Measurements from ENCODE around the gene RAB26. TPM values are rescaled to one million over a fixed set of nuclear protein-coding genes. Genes with fewer than 3 reads are reported as not detected.
A peak's percentile ranks its signal among the peaks of the same experiment; 100 is the strongest.
"Not testable (repeated sequence)": the region's sequence is repeated elsewhere in the genome, so short reads cannot be mapped to it uniquely, and the experiment has no call there.

RAB26 gene, protein sequence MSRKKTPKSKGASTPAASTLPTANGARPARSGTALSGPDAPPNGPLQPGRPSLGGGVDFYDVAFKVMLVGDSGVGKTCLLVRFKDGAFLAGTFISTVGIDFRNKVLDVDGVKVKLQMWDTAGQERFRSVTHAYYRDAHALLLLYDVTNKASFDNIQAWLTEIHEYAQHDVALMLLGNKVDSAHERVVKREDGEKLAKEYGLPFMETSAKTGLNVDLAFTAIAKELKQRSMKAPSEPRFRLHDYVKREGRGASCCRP
- total RNA-seq = 2.2 TPM
- long read RNA-seq, partial matches to known transcripts = 0 of 8 reads
- long read RNA-seq, other reads (novel, unspliced or antisense) = 4 of 8 reads

GRCh38 chr16:2147981-2148671 lies at the start of gene RAB26:
Gene RAB26 (plus strand): TSS chr16:2148625. CDS start chr16:2148784, 159 bp downstream.
- intact Hi-C loops (cut with DNase I) = no loop called here
- peak; percentile 89 for DNase-seq (ENCODE audit: low spot score)

GRCh38 chr16:2101581-2101980 lies 46.8 kb upstream of the RAB26 start:
- intact Hi-C loops (cut with DNase I); DNase-seq (ENCODE audit: low spot score): not testable (repeated sequence)

DNA sequence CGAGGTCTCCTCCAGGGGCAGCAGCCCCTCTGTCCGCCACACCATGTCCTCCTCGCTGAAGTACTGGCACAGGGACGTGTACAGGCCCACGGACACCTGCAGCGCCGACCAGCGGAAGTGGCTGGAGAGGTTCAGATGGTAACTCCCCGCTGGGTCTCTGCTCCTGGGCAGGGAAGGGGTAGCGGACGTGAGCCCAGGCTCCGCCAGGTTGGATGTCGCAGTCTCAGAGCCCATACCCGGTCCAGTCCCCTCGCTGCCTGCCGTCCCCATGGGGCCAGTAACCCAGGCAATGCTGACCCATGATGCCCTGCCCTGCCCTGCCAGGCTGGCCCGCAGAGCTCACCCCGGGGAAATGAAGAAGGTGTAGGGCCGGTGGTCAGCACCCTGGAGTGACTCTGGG lies 46.0 kb upstream of the RAB26 start:
- no peak for DNase-seq (ENCODE audit: low spot score)
- intact Hi-C loops (cut with DNase I) = no loop called here

DNA sequence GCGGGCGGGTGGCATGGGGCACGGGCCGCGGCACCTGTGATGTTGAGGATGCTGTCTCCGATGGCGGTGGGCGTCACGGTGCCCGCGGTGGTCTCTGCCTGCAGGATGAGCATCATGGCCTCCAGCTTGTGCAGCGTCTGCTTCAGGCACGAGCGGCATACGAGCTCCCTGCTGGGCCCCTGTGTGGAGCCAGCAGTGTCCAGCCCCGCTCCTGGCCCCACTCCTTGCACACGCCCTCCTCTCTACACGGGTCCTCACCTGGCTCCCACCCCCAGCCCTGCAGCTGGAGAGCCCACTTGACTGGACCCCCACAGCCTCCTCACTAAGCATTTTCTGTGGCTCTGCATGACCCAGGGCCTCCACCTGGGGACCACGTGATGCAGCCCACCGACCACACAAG lies 44.0 kb upstream of the RAB26 start:
- DNase-seq (ENCODE audit: low spot score); intact Hi-C loops (cut with DNase I): not testable (repeated sequence)

DNA sequence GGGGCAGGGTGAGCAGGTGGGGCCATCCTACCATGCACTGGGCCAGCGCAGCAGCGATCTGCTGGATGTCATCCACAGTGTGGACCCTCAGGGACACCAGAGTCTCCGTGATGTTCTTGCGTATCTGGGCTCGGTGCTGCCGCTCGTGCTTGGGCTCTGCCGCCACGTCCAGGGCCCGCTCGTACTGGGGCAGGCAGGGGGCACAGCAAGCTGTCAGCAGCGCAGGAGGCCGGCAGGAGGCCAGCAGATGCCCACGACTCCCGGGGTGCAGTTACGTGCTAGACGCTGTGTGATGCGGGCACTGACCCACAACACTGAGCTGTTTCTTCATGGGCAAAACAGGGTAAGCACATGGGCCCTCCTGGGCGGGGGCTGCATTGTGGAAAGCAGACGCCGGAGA lies 43.1 kb upstream of the RAB26 start:
- DNase-seq (ENCODE audit: low spot score); intact Hi-C loops (cut with DNase I): not testable (repeated sequence)

DNA sequence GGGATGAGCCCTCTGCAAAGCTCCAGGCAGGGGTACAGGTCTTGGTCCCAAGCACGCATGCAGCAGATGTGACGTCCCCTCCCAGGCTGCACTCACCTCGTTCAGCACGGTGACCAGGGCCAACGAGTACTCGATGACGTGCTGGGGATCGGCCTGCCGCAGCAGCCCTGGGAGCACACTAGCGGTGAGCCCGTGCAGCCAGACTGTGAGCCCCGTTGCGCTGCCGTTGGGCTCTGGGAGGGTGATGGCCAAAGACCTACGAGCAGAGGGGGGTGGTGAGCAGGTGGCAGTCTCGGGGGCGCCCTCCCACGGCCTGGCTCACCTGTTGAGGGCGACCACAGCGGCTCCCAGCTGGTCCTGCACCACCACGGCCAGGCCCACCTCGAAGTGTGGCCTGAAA lies 42.7 kb upstream of the RAB26 start:
- intact Hi-C loops (cut with DNase I); DNase-seq (ENCODE audit: low spot score): not testable (repeated sequence)

DNA sequence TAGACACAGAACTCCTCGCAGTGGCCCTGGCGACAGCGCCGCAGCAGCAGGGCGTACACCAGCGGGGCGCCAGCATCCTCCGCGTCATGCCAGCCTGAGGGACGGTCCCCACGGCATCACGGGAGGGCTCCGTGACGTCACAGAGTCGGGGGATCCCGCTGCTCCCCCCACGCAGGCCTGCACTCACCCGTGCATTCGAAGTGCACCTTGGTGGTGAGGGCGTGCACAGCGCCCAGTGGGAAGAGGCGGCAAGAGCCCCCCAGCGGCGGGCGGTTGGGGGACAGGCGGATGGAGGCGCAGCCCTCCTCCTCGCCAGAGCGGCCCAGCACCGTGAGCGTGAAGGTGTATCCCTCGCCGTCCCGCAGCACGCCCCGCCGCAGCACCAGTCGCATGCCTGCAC lies 42.2 kb upstream of the RAB26 start:
- DNase-seq (ENCODE audit: low spot score); intact Hi-C loops (cut with DNase I): not testable (repeated sequence)

DNA sequence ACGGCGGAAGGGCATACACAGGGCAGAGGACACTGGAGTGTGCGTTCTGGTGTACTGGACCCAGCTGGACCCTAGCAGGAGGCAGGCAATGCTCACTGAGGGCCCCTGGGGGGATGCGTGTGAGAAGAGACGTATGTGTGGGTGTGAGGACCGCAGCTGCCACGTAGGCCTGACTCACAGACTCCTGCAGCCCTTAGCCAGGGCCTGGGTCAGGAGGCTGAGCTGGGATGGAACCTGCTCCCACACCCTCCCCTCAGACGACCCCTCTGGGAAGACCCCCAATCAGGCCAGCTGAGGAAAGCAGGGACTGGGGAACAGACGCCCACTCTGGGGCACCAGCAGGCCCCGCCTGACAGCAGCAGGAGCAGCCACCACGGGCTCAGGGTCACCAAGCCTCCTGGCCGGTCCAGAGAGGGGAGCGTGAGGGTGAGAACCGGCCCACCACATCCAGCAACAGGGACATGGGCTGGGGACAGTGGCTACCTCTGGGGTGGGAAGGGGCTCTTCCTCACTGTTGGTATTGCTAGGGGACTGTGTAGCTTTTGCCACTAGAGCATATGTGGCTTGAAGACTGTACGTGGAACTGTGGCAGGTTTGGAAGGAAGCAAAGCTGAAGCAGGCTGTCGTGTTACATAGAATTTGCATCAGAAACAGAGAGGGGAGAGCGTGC lies 41.2 kb upstream of the RAB26 start:
- intact Hi-C loops (cut with DNase I); DNase-seq (ENCODE audit: low spot score): not testable (repeated sequence)

DNA sequence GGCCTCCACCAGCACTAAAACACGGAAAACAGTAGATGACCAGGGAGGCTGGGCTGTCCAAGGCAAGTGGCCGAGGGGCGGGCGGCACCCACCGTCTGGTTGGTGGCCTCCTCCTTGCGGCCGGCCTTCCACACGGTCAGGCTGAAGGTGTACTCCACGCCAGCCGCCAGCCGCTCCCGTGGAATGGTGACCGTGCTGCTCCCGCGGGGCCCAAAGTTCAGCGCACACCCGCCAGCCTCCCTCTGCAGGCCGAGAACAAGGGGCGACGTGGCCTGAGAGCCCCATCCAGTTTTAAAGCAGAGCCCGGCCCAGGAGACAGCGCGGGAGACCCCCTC lies 40.7 kb upstream of the RAB26 start:
- DNase-seq (ENCODE audit: low spot score); intact Hi-C loops (cut with DNase I): not testable (repeated sequence)

DNA sequence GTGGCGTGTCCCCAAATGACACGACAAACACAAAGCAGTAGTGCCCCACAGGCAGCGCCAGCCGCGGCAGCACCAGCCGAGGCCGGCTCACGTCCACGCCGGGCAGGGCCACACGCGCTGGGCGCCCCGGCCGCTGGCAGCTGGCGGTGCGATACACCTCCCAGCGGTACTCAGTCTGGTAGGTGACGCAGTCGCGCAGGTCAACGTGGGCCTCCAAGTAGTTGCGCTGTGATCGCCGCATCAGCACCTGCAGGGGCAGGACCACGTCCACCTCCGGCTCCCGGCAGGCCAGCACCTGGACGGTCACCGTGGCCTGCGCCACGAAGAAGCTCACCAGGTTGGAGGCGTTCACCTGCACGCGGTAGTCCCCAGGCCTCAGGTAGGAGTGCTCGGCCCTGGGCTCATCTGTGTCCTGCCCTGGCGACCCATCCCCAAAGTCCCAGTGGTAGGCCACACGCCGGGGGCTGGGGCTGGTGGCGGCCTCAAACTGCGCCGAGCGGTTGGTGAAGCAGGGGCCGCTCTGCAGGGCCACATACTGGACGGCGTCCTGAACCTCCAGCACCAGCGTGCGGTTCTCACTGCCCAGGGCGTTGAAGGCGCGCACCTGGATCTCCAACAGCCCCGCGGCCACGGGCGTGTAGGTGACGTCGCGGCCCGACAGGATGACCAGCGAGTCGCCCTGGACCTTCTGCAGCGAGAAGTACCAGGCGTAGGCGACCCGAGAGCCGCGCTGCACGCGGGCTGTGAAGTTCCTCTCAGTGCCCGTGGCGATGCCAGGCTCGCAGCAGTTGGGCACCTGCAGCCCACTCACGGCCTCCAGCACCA lies 39.8 kb upstream of the RAB26 start:
- DNase-seq (ENCODE audit: low spot score); intact Hi-C loops (cut with DNase I): not testable (repeated sequence)

DNA sequence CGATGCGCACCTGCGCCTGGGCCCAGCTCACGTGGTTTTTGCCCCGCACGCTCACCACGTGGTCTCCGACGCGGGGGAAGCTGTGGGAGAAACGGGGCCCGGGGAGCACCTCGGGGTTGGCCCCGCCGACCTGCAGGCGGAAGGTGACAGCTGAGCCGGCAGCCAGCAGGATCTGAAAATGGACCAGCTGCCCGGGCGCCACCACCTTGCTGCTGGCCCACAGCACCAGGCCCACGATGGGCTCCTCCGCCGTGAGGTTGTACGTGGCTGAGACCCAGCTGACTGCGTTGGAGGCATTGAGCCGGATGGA lies 39.2 kb upstream of the RAB26 start:
- intact Hi-C loops (cut with DNase I); DNase-seq (ENCODE audit: low spot score): not testable (repeated sequence)

- DNase-seq (ENCODE audit: low spot score); intact Hi-C loops (cut with DNase I): not testable (repeated sequence)
Measured at GRCh38 chr16:2109872-2110271, 38.6 kb upstream of the RAB26 start.

DNA sequence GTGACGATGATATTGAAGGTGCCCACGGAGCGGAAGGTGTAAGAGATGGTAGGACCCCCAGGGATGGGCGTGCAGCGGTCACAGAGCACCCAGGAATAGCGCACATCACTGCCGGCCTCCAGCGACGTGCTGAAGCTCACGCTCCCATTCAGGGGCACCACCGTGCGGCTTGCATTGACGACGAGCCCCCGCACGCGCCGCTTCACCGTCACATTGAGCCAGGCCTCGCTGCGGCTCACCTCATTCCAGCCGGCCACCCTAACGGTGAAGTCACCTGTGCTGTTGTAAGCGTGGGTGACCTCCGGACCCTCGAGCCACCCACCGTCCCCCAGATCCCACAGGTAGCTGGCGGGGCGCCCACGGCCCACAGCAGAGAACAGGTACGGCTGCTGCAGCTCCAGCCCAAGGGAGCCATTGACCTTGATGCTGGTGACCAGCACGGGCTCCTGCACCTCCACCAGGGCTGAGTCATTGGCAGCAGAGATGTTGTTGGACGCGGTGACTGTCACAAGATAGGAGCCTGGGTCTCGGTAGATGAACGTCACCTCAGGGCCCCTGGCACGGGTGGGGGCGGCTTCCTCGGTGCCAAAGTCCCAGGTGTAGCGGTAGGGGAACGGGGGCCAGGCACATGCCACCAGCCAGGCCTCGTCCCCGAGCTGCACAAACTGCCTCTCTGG lies 38.0 kb upstream of the RAB26 start:
- intact Hi-C loops (cut with DNase I); DNase-seq (ENCODE audit: low spot score): not testable (repeated sequence)

GRCh38 chr16:2111009-2111353 lies 37.4 kb upstream of the RAB26 start:
- intact Hi-C loops (cut with DNase I); DNase-seq (ENCODE audit: low spot score): not testable (repeated sequence)

DNA sequence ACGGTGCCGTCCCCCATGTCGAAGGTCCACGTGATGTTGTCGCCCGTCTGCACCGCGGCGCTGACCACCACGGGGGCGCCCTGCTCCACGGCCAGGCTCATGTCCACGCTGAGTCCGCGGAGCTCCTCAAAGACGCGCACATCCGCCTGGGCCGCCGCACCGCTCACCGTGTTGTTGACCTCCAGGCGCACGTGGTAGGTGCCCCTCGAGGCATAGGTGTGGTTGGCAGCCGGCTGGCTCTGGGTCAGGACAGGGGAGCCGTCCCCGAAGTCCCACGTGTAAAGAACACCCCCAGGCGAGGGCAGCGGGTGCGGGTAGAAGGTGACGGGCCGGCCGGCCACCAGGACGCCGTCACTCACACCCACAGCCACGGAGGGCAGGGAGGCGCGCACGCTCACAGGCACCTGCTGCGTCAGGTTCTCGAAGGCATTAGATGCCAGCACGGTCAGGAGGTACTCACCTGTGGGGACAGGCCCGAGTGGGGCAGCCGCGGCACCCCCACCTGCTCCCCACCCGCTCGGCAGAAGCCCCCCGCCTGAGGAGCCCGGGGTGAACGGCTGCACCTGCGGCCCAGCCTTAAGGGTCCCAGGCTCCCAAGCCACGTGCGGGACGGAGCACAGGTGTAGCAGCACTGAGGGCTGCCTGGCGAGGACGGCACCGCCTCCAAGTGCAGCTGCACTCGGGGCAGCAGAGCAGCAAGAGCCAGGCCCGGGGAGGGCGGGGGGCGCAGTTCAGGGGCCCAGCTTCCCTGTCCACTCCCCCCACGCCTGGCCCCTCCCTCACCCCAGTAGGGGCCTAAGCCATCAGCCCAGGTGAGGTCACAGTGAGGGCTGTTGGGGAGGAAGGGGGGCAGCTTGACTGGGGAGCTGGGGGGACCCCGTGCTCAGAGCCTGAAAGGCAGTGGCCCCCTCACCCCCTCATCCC lies 36.8 kb upstream of the RAB26 start:
- not testable (repeated sequence) for DNase-seq (ENCODE audit: low spot score)

GRCh38 chr16:2112539-2113106 lies 35.8 kb upstream of the RAB26 start:
- intact Hi-C loops (cut with DNase I); DNase-seq (ENCODE audit: low spot score): not testable (repeated sequence)

More for the DNA sequence above, 36.8 kb upstream of the RAB26 start:
- intact Hi-C loops (cut with DNase I) = not testable (repeated sequence)

DNA sequence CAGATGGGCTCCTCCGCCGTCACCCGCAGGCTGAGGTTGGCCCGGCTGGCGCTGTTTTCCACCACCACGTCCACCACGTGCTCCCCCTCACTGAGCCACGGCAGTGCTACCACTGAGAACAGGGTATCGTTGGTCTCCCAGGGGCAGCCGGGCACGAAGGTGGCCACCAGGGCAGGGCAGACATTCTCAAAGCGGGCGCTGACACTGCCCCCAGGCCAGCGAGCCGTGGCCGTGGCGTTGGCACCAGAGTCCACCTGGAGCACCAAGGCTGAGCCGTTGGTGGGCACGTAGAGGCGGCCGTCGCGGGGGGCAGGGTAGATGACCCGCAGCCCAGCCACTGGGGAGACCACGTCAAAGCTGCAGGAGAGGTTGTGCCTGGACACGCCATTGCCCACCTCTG lies 34.2 kb upstream of the RAB26 start:
- DNase-seq (ENCODE audit: low spot score); intact Hi-C loops (cut with DNase I): not testable (repeated sequence)
